ENCODE data around the gene CHMP4A. TPM values are rescaled to one million over a fixed set of nuclear protein-coding genes. Genes with fewer than 3 reads are reported as not detected.

CHMP4A gene
- total RNA-seq, 1 experiment from 2014 or later, result 17.6 TPM

DNA sequence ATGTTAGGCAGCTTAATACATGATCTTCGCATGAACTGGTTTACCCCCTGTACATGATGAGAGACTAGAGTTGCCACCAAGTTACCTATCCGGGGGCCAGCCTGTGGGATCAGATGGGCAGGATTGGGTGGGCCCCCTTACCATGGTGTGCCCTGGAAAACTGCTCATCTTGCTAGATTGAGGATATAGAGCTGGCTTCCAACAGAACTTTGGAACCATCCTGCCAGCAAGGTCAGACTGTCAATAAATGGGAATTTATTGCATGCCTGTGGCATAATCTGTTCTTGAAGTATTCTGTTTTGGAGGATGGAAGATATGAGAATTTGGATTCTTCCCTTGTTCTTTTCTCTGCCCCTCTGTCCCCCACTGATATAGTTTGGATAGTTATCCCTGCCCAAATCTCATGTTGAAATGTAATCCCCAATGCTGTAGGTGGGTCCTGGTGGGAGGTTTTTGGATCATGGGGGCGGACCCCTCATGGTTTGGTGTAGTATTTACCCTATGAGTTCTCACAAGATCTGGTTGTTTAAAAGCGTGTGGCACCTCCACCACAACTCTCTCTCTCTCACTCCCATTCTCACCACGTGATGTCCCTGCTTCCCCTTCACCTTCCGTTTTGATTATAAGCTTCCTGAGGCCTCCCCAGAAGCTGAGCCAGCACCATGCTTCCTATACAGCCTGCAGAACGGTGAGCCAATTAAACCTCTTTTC is 14.3 kb downstream of the CHMP4A start:
- Histone ChIP-seq H3K27me3 (ENCODE audit: control insufficient read depth, insufficient read depth, low read length) (no peaks in the 10 kb centered on the region), H3K4me3 (ENCODE audit: insufficient read depth, low read depth, low read length) (no peak overlapping the region), H3K36me3 (replicated peaks; ENCODE audit: control insufficient read depth, insufficient read depth, low read length) (no peaks in the 10 kb centered on the region; the same call in none of the 2 replicates)
- no peak for DNase-seq

- Histone ChIP-seq H3K36me3 (replicated peaks; ENCODE audit: control insufficient read depth, insufficient read depth, low read length) (peaks cover 1% of the 10 kb centered on the region), H3K27me3 (ENCODE audit: control insufficient read depth, insufficient read depth, low read length) (no peaks in the 10 kb centered on the region), H3K4me3 (ENCODE audit: insufficient read depth, low read depth, low read length) (no peak overlapping the region)
- no peak for DNase-seq
Observed at GRCh38 chr14:24197056-24197450, 16.2 kb downstream of the CHMP4A start.

DNA sequence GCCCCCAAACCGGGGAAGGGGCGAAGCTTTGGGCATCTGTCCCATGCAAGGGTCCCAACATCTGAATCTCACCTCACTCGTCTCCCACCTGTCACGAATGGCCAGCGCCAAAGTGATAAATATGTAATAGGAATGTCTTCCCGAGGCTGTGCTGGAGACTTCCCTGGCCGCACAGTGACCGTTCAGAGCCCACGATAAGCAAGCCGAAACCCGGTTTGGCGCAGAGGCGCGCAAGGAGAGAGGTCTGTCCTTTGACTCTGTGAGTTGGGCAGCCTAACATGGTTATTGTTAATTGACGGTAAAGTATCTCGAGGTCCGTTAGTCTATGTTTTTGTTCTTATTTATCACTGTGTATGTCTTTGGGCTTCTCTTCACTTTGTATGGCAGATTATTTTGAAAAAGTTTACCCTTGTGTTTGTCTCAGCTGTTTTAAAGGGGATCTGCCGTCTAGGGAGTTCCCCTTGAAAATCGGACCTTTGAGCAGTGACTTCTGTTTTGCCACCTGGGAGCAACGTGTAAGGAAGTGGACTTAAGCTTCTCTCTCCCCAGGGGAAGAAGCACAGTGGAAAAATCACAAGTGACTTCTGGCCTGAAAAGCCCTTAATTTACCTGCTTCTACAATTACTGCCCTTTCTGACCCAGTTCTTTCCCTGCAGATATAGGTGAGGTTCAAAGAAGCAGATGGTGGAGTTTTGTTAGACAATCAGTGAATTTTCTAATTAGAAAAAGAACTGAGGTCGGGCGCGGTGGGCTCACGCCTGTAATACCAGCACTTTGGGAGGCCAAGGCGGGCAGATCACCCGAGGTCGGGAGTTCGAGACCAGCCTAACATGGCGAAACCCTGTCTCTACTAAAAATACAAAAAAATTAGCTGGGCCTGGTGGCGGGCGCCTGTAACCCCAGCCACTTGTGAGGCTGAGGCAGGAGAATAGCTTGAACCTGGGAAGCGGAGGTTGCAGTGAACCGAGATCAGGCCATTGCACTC is 16.9 kb downstream of the CHMP4A start:
- H3K27me3 ChIP-seq (ENCODE audit: control insufficient read depth, insufficient read depth, low read length), result no peaks in the 10 kb centered on the region
- DNase-seq, result peak; percentile 56
- peaks cover 1% of the 10 kb centered on the region for H3K36me3 ChIP-seq (replicated peaks; ENCODE audit: control insufficient read depth, insufficient read depth, low read length)
- H3K4me3 ChIP-seq (ENCODE audit: insufficient read depth, low read depth, low read length), result peak overlapping the region; percentile 88

- peak within 1 kb of the TSS; percentile 88 for H3K4me3 ChIP-seq (ENCODE audit: insufficient read depth, low read depth, low read length)
- H3K36me3 ChIP-seq (replicated peaks; ENCODE audit: control insufficient read depth, insufficient read depth, low read length), result peaks cover 1% of the 10 kb centered on the region; the same call in 1 of the 2 replicates
- H3K27me3 ChIP-seq (ENCODE audit: control insufficient read depth, insufficient read depth, low read length), result no peaks in the 10 kb centered on the region
- peak; percentile 97 for DNase-seq
Observed at GRCh38 chr14:24195186-24196070, 17.9 kb downstream of the CHMP4A start, which contains the start of gene TM9SF1. Gene TM9SF1, minus strand, starts transcription at chr14:24195441. Its CDS starts 422 bp downstream, at chr14:24195019.

DNA sequence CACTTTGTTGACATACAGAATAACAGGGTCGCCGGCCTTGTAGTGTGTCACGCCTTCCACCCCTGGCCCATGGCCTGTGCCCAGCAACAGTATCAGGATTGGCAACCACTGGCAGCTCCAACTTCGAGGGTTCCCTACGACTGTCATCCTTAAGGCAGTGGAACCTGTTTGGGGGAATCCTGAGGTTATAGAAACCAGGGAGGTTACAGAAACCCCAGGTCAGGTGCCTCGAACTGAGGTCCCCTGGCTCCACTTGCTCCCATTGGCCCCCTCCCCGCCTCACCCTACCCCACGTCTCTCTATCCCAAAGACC is 18.5 kb downstream of the CHMP4A start:
- H3K4me3 ChIP-seq (ENCODE audit: insufficient read depth, low read depth, low read length), result peak overlapping the region; percentile 88
- peaks cover 1% of the 10 kb centered on the region; the same call in 1 of the 2 replicates for H3K36me3 ChIP-seq (replicated peaks; ENCODE audit: control insufficient read depth, insufficient read depth, low read length)
- H3K27me3 ChIP-seq (ENCODE audit: control insufficient read depth, insufficient read depth, low read length), result no peaks in the 10 kb centered on the region
- DNase-seq, result no peak

DNA sequence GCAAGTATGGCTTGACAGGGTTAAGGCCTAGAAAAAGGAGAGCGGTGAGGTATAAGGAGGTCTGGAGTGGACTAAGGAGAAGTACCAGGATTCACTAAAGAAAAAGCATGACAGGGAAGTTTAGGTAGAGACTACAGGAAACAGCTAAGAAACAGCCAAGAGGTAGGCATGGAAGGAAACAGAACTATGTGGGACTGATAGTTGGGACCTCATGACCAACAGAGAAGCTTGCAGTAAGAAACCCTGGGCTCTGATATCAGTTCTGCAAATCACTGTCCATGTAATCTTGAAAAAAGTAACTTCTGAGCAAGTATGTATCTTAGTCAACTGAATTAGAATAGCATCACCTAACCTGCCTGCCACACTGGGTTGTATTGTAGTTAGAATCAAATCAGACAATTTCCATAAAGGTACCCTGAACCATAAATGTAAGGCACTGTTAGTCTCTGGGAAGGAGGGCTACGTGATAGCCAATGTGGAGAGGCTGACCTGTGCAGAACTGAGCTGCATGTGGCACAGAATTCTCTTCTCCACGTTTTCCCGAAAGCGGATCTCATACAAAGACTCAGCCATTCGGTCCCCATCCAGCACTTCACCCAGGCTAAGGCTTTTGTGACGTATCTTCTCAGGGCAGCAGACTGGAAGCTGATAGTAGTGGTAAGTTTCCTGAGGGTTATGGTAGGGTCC is 19.0 kb downstream of the CHMP4A start:
- H3K4me3 ChIP-seq (ENCODE audit: insufficient read depth, low read depth, low read length), result peak overlapping the region; percentile 88
- no peaks in the 10 kb centered on the region for H3K27me3 ChIP-seq (ENCODE audit: control insufficient read depth, insufficient read depth, low read length)
- peaks cover 1% of the 10 kb centered on the region; the same call in 1 of the 2 replicates for H3K36me3 ChIP-seq (replicated peaks; ENCODE audit: control insufficient read depth, insufficient read depth, low read length)
- no peak for DNase-seq

DNA sequence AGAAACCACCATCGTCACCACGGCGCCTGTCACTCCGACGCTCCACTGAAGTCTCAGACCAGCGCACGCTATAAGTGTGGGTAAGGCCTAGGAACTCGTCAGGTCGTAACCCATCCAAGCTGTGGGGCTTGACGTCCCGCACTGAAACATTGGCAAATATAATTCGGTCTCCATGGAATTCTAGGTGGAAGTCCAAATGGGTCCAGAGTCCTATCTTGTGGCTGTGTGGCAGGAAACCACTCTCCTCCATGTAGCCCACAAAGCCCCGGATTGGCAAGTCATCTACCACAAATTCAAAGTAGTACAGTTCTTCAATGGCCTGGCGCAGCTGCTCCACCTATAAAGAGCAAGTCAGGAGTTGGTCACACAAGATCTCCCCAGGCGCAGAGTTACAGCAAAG is 20.4 kb downstream of the CHMP4A start:
- DNase-seq, result no peak
- H3K36me3 ChIP-seq (replicated peaks; ENCODE audit: control insufficient read depth, insufficient read depth, low read length), result peaks cover 1% of the 10 kb centered on the region; the same call in 1 of the 2 replicates
- no peak overlapping the region for H3K4me3 ChIP-seq (ENCODE audit: insufficient read depth, low read depth, low read length)
- no peaks in the 10 kb centered on the region for H3K27me3 ChIP-seq (ENCODE audit: control insufficient read depth, insufficient read depth, low read length)

GRCh38 chr14:24190416-24190815 is 22.9 kb downstream of the CHMP4A start:
- no peak for DNase-seq
- H3K4me3 ChIP-seq (ENCODE audit: insufficient read depth, low read depth, low read length), result no peak overlapping the region
- H3K27me3 ChIP-seq (ENCODE audit: control insufficient read depth, insufficient read depth, low read length), result no peaks in the 10 kb centered on the region
- H3K36me3 ChIP-seq (replicated peaks; ENCODE audit: control insufficient read depth, insufficient read depth, low read length), result peaks cover 19% of the 10 kb centered on the region

DNA sequence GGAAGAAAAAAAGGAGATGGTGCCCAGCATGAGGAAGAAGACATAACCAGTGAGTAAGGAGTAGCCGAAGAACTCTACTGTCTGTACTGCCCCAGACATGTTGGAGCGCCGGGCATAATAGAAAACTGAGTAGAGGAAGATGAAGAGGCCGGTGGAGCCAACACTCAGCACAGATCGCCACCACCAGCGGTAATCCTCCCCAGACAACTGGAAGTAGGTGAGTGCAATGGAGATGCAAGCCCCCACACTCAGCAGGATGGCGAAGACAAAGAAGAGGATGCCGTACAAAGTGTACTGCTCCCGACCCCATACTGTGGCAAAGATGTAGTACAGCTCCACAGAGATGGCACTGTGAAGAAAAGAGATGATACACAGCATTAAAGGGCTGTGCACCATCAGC is 23.8 kb downstream of the CHMP4A start:
- Histone ChIP-seq H3K27me3 (ENCODE audit: control insufficient read depth, insufficient read depth, low read length) (no peaks in the 10 kb centered on the region), H3K4me3 (ENCODE audit: insufficient read depth, low read depth, low read length) (no peak overlapping the region), H3K36me3 (replicated peaks; ENCODE audit: control insufficient read depth, insufficient read depth, low read length) (peaks cover 29% of the 10 kb centered on the region)
- DNase-seq, result no peak

- peaks cover 30% of the 10 kb centered on the region for H3K36me3 ChIP-seq (replicated peaks; ENCODE audit: control insufficient read depth, insufficient read depth, low read length)
- no peak overlapping the region for H3K4me3 ChIP-seq (ENCODE audit: insufficient read depth, low read depth, low read length)
- no peaks in the 10 kb centered on the region for H3K27me3 ChIP-seq (ENCODE audit: control insufficient read depth, insufficient read depth, low read length)
- no peak for DNase-seq
Observed at GRCh38 chr14:24189059-24189375, 24.3 kb downstream of the CHMP4A start.

DNA sequence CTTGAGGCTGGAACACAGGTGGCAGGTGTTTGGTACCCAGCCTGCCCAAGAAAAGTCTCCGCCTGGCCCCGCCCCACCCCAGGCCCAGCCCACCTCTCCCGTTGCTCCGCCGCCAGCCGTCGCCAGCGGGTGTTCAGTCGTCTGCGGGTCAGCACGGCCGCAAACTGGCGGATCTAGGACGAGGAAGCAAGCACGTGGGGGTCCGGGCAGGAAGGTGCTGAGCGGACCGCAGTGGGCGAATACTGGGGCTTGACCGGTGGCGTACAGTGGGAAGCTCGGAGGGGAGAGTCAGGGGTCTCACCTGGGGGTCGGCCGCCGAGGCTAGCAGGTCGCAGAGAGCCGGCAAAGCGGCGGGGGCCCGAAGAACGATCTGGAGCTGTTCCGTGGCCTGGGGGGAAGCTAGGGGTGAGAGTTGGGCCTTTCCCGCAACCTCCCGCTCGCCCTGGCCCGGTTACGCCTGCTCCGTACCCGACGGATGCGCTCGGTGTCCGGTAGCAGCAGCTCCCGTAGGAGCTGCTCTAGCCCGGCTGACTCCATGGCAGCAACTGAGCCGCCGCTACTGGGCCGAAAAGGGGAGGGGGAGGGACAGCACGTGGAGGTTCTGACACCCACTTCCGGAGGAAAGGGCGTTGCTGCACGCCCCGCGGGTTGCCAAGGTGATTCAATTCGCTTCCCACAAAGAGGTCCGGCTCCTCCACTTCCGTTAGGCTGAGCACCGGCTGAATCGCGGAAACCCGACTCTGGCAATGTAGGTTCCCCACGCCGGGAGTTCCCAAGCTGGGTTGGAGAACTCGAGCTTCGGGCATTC is 24.8 kb downstream of the CHMP4A start, which contains the start of gene IPO4:
Gene IPO4, minus strand, starts transcription at position 566 of the 808 bp plus-strand sequence. Its CDS starts 29 bp downstream, at position 537.
- peaks cover 31% of the 10 kb centered on the region for H3K36me3 ChIP-seq (replicated peaks; ENCODE audit: control insufficient read depth, insufficient read depth, low read length)
- H3K27me3 ChIP-seq (ENCODE audit: control insufficient read depth, insufficient read depth, low read length), result no peaks in the 10 kb centered on the region
- peak; percentile 99 for DNase-seq
- peak within 1 kb of the TSS; percentile 88 for H3K4me3 ChIP-seq (ENCODE audit: insufficient read depth, low read depth, low read length)

GRCh38 chr14:24187539-24187915 is 25.8 kb downstream of the CHMP4A start:
- H3K4me3 ChIP-seq (ENCODE audit: insufficient read depth, low read depth, low read length), result no peak overlapping the region
- H3K36me3 ChIP-seq (replicated peaks; ENCODE audit: control insufficient read depth, insufficient read depth, low read length), result peaks cover 32% of the 10 kb centered on the region
- DNase-seq, result no peak
- no peaks in the 10 kb centered on the region for H3K27me3 ChIP-seq (ENCODE audit: control insufficient read depth, insufficient read depth, low read length)

- Histone ChIP-seq H3K27me3 (ENCODE audit: control insufficient read depth, insufficient read depth, low read length) (no peaks in the 10 kb centered on the region), H3K4me3 (ENCODE audit: insufficient read depth, low read depth, low read length) (no peak overlapping the region), H3K36me3 (replicated peaks; ENCODE audit: control insufficient read depth, insufficient read depth, low read length) (peaks cover 34% of the 10 kb centered on the region)
- DNase-seq, result no peak
Observed at GRCh38 chr14:24186831-24187538, 26.3 kb downstream of the CHMP4A start.

All from H7 (cell line).